ENCODE results near the gene PCDHB1.

The PCDHB1 gene, protein sequence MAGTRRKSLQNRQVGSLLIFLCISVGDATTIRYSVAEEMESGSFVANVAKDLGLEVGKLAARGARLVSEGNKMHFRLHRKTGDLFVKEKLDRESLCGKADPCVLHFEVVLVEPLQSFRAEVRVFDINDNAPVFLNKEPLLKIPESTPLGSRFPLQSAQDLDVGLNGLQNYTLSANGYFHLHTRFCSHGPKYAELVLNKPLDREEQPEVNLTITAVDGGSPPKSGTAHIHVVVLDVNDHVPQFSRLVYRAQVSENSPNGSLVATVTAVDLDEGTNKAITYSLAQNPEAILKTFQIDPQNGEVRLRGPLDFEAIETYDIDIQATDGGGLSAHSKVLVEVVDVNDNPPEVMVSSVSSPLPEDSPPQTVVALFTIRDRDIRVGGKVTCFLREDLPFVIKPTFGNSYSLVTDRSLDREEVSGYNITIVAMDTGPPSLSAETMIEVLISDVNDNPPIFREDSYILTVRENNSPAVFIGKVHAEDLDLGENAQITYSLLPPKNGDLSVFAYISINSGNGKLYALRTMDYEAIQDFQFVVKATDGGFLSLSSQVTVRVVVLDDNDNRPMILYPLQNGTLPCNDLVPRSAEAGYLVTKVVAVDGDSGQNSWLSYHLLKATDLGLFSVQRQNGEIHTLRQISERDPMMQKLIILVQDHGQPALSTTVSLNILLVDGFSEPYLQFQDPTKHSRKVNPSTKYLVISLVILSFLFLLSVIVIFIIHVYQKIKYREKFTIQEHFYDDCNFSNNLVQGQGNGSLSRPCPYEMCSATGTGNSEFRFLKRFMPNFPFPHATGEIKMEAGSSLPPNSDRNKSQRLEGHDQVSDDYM

DNA sequence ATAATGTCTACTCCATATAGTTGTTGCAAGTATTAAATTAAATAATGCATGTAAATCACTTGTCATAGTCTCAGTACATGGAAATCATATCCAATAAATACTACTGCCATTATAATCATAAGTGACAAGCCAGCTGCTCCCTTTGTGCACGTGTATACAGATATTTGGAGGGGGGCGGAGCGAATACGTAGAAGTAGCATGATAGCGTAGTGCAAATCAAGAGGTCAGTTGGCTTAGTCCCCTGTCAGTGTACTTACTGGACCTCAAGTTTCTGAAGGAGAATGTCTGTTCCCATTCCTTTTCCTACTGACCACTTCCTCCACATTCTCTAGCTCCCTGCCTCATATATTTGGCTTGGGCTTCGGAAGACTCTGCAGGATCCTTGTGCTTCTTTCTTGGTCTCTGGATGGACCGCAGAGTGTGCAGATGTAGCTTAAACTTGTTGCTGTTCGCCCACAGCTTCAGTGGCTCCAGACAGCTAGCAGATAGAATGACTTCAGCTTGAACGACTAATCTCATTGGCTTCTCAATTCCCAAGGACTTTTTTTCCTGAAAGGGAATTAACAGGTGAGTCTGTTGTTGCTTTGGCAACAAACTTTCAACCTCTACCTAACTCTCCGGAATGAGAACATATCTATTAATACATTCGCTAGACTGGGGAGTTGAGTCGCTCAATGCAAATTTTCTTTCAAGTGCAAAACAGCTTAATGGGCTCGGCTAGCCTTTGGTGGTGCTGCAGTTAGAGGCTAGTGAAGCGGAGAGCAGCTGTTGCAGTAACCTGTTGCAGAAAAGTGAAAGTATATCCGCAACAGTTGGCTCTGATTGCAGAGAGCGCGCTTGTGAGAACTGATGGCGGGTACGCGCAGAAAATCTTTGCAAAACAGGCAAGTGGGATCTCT, at the start of gene PCDHB1:
PCDHB1 (plus strand) TSS at position 753 of the 899 bp plus-strand sequence; CDS start at position 850, 97 bp downstream.
- no peak for DNase-seq

DNA sequence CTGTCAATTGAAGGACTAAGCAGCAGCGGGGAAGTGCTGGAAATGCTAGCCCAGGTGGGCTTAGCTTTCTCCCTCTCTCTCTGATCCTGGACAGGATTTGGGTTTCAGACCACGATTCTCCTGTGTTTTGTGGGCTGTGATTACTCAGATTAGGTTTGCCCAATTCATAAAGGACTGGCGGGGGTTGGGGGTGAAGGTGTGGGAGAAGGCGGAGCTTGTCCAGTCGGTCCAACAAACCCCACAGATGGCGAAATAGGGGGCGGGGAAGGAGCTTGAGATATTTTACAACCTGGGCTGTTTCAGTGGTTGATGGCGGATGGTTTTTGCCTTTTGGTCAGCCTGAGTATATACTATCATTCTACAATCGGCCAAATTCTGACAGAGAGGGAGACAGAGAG, 49.7 kb upstream of the PCDHB1 start:
- peak in 1 of 14 donors; percentile 71 for DNase-seq

DNA sequence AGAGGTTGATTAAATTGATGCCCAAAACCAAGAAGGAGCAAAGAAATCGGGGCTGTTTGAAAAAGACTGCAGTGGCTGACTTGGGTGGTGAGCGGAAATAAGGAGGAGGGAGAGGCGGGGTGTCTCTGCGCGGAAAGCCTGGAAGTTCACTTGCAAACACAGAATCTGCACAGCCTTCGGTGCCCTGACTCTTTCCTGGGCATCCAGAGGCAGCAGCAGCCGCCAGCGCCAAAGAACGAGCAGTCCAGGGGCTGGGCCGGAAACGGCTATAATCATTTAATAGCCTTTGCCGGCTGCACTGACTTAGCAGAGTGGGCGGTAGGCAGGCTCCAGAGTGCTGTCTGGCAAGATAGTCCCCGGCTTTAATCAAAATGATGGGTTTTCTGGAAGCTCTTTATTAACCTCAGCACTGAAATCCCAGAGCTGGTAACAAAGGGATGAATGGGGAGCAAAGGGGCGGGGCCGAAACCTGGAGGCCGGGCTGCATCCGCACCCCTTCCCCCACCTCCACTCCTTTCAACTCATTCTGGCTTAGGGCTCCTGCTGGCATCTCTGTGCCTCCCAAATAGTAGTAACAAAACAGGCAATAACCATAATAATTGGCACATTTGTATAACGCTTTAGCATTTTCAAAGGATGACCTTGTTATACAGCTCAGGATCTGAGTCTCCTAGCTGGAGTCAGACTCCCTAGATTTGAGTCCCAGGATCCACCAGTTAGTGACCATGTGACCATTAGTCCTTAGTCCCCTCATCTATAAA, 49.1 kb upstream of the PCDHB1 start:
- peak in 5 of 14 donors; percentile 2 to 65 (median 10) for DNase-seq

DNA sequence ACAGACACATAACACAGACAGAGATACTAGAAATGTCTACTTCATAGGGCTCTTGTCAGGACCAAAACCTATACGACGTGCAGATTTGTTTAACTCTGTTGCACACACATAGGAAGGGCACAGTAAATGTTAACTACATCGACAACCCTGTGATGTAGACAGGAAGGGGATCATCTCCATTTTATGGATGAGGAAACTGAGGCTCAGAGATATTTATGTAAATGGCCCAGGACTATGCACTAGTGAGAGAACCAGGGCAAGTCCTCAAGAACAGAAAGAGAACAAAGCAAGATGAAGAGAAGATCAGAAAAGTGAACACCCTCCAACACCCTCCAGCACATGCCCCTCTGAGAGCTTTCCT, 48.6 kb upstream of the PCDHB1 start:
- no peak for DNase-seq

DNA sequence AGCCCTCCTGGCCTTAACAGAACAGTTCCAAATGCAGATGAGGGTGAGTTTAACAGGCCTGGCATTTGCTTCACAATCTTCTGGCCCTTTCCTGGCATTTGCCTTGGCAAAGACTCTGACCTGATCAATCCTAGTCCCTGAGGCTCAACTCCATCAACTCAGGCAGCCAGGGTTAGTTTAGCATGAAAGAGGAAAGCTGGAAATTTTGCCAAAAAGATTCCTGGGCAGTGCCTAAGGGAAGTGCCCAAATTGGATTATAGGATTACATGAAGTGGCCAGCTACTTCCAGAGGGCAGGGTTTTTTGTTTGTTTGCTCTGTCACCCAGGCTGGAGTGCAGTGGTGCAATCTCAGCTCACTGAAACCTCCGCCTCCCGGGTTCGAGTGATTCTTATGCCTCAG, 48.1 kb upstream of the PCDHB1 start:
- DNase-seq = no peak

DNA sequence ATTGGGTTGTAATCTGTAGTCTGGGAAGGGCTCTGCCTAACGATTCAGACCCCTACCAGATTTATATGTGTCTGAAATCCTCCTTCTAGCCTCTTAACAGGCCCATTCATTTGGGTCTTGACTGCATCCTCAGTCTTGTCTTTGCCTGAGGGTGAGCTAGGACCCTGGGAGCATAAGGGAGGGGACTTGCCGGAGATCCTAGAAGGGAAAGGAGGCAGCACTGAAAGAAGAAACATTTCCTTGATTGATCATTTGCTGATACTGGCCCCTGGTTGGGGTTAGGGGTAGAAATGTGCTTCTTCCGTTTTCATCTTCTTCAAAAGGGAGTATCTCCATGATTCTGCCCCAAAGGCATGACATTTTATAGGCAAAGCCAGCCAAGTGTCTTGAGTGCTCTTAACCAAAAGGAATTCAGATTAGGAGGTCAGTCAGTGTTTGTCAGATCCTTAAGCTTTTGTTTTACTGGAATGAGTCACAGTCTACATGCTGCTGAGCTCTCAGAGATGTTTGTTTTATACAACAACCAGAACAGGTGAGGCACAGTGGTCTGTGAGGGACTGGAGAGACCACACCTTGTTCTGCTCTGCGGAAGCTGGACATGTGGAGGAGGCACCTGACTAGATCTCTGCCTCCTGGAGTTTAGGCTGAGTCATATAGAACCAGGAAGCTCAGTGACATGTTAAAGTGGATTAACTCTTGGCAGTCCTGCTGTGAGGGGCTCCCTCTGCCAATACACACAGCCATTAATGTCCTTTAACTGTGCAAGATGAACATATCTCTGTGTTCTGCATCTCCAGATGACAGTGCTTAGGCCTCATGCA, 47.2 kb upstream of the PCDHB1 start:
- DNase-seq = peak in 1 of 14 donors; percentile 84

DNA sequence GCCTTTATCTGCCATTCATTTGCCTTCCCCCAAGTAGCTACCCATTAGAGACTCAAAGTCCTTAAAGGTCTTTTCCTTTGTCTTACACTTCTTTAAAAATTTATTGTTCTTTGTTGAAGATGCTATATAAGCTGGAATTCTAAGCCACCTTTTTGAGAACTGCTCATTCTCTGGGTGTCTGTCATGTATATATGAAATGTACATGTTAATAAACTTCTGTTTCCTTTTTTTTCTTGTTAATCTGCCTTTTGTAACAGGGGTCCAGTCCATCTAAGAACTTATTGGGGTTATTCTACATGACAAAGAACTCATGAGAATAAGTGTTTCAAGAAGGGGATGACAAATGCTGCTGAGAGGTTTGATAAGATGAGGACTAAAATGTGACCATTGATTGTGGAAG, 43.4 kb upstream of the PCDHB1 start:
- DNase-seq = no peak

DNA sequence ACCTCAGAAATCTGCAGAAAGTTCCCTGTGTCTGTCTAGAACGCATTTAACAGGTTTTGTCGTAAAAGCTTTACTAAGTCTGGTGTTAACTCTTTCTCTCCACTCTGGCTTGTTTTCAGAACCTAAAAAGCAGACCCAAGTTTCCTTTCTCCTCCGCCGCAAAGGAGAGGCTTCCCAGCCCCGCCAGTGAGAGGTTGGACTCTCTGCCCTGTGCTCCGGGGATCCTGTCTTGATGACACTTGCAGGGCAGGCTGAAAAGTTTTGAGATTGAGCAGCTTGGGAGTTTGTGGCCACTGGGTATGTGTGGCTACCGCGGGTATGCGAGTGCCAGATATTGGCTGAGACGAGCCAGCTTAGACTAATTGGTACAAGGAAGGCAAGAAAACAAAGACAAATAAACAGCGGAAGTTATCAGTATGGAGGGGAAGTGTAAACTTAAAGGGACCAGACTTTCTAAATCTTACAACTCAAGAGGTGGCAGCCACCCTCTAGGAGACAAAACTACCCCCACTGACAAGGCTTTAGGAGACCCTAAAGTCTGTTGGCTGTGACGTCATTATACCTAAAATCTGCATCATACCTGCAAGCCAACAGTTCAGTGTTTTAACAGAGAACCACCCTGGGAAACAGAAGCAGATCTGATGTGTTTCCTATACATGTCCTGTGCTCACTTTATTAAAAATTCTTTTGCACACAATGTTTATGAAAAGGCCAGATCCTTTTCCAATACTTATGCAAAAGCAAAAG, 41.0 kb upstream of the PCDHB1 start:
- DNase-seq = no peak

DNA sequence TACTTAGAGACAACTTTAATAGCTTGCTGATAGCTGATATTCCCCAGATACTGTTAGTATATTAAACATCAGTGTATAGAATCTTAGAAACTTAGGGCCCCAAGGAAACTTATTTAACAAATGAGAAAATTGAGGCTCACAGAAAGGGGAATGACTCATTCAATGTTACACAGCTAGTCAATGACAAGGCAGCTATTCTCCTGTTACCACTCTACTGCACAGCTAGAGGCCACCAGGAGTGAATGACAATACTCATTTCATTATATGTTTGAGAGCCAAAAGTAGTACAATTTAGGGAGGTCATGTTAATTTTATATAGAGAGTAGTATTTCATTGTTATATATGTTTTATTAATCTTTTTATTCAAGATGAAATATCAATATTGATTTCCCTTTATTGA, 33.2 kb upstream of the PCDHB1 start:
- DNase-seq = no peak

DNA sequence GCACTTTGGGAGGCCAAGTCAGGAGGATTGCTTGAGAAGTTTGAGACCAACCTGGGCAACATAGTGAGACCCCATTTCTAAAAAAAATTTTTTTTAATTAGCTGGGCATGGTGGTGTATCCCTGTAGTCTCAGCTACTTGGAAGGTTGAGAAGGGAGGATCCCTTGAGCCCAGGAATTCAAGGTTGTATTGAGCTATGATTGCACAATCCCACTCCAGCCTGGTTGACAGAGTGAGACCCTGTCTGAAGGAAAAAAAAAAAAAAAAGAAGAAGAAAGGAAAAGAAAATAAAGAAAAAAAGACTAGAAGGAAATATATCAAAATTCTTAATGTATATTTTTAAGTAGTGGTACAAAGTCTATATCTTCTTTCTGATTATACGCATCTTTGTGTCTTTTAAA, 28.8 kb upstream of the PCDHB1 start:
- DNase-seq = no peak

DNA sequence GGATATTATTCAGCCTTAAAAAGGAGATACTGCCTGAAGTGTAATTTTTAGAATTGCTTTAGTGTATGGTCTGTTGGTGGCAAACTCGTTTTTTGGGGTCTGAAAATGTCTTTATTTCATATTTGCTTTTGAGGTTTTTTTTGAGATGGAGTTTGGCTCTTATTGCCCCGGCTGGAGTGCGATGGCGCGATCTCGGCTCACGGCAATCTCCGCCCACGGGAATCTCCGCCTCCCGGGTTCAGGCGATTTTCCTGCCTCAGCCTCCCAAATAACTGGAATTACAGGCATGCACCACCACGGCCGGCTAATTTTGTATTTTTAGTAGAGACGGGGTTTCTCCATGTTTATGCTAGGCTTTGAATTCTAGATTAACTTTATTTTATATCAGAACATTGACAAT, 20.2 kb upstream of the PCDHB1 start:
- no peak for DNase-seq

DNA sequence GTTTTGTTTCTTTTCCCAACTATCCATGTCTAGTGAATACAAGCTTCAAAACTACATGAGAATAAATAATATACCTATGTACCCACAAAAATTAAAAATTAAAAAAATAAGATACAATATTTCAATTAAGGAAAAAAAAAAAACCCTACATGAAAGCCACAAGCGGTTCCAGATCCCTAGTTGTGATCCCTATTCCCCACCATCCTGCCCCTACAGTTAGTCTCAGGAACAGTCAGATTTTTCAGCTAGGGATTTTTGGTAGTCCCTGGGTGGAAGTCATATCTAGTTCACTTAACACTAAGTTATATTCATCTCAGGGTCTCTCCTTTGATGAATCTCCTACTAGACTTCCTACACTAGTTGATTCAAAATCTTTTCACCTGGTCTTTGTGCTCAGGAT, 18.5 kb upstream of the PCDHB1 start:
- DNase-seq = no peak

DNA sequence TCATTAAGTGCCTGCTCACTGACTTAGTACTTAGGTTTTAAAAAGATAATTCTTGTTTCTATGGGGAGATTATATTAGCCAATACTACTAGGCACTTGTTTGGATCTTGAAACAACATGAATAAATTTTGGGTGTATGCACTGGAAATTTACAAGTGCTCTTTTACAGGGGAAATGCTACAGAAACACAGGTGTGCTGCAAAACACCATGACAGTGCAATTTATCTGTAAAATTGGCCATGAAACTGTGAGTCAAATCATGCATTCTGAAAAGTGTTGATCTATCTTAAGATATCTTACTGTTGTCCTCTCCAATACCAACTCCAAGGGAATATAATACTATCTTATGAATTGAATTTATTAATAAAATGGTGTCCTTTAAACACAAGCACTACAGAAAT, 12.1 kb upstream of the PCDHB1 start:
- no peak for DNase-seq

DNA sequence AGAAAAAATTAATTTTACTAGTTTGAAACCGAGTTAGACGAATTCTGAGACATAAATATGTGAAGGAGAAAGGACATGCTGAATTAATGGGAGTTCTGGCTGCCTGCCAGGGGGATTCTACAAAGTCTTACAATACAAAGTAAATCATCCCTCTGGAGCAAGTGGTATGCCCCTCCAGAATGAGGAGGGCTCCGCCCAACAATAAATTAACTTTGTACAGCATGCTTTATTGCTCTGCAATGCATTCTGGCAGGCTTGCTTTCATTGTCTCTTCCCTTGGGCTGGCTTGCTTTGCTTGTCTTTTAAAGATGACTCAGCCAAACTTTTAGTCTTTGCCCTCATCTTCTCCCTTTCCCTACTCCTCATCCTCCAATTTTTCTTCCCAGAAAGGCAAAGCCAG, 11.7 kb upstream of the PCDHB1 start:
- DNase-seq = no peak

DNA sequence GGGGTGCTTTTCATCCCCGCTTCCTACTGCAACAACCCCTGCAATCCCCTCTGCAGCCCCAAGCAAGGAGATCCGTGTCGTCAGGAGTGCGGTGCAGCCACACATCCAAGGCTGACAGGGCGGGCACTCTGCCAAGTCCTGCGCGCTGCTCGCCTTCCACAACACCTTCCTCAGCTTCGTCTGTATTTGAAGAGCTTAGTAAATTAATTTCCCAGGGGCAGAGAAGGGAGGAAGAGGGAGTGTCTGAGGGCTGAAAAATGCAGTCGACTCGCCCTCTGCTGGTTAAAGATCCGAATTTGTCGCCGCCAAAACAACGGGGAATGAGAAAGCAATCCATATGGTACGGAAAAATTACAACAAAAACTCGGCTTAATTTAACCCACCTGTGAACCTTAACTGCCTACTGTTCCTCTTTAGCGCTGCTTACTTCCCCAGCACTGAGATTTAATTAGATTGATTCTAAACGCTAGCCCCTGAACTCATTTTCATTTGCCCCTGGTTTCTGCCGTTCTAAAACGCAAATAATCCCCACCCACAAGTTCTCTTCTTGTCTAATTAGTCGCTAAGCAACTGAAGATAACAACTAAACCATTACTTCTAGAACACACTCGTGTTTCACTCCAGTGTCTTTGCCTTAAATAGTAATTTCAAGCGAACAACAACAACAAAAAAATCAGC, 10.9 kb upstream of the PCDHB1 start:
- DNase-seq = peak in 12 of 14 donors; percentile 13 to 79 (median 36)

DNA sequence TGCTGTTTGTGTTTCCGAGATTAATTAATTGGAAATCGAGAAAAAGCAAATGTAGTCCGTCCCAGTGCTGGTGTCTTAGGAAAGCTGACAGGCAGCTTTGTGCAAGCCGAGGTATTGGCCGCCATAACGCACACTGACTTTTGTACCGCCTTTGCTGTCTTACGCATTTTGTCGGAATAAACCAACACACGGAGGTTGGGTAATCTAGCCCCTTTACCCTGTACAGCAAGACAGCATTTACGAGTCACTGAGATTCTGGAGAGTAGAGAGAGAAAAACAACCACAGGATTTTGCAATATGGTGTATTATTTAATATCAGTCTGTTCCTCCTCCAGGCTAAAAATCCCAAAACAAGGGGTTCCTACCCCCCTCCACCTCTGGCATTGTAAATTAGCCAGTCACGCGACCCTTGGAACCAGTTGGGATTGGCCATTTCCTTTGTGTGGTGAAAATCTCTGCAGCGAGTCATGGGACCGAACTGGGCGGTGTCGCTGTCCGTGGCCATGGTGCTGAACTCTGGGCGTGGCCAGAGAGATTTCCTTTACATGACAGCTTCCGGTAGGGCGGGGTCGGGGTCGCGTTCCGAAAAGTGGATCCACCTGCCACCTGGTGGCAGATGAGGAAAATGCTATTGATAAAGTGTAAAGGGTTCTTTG, 10.3 kb upstream of the PCDHB1 start:
- DNase-seq = peak; percentile 60 to 98 (median 94)

DNA sequence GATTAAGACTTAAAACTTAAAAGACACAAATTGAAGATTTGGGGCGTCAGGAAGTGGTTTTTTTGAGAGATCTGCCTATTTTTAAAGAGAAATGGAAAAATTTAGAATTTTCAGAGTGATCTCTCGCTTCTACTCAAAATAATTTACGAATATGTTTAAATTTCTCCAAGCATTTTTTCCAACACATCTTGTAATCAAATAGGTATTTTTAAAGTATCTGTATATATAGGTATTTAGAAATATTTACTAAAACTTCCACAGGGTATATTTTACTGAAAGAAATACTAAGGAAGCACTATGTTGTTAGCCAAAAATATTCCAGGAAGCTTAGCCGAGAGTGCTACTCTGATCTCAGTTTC, 9.8 kb upstream of the PCDHB1 start:
- no peak for DNase-seq

DNA sequence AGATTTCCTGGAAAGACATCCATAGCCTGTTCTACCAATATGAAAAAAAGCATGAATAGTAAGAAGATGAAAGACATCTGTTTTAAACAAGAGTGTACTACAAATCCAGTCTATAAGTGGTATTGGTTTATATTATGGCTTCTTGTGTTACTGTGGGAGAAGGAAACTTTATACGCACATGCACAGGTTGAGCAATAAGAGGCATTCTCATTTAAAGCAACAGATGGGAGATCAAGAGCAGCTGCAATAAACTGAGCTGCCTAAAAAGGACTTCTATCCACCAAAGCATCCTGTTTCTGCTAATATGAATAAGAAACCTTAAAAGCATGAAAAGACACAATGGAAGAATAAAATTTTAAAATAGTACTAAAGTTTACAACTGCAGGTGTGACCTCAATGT, 8.6 kb upstream of the PCDHB1 start:
- no peak for DNase-seq

DNA sequence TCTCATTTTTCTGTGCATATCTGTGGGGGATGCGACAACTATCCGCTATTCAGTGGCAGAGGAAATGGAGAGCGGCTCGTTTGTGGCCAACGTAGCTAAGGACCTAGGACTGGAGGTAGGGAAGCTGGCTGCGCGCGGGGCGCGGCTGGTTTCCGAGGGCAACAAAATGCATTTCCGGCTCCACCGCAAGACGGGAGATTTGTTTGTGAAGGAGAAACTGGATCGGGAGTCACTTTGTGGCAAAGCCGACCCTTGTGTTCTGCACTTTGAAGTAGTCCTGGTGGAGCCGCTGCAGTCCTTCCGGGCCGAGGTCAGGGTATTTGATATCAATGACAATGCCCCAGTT, 320 bp downstream of the PCDHB1 start:
- DNase-seq = peak in 1 of 14 donors; percentile 1

Measured in C1 segment of cervical spinal cord (tissue), 14 donors.